ENCODE results near the gene DDX1. TPM values are rescaled to one million over a fixed set of nuclear protein-coding genes. Genes with fewer than 3 reads are reported as not detected.

Gene DDX1
- total and polyA plus RNA-seq, 10 of the 15 experiments (the other 5 are each of a cell fraction or from before 2014, with no cell fraction given), result 53.2 to 134 (median 85.6) TPM

- TF ChIP-seq ZBTB11 (CRISPR knock-in tag; IDR thresholded peaks at IDR 0.05) (no peak), SUZ12 (IDR thresholded peaks at IDR 0.05; ENCODE audit: unreplicated experiment) (no peak), SRF (IDR thresholded peaks at IDR 0.05; ENCODE audit: low read depth in 2 of 2, low read length in 2 of 2) (no peak), ESRRA (IDR thresholded peaks at IDR 0.05; ENCODE audit: low read length) (no peak), JUNB (IDR thresholded peaks at IDR 0.05) (no peak)
These were observed 25.4 kb downstream of the DDX1 start (continued) for GRCh38 chr2:15616850-15617777.

GRCh38 chr2:15617778-15618448 is 26.2 kb downstream of the DDX1 start:
- Histone ChIP-seq H2AFZ (ENCODE audit: control insufficient read depth, low read depth, low read length) (no peak overlapping the region), H3K9ac (ENCODE audit: control insufficient read depth, insufficient read depth, low read length) (no peak overlapping the region), H3K27me3 (replicated peaks in 1 of 2; ENCODE audit: control insufficient read depth in 2 of 2, insufficient read depth in 2 of 2, low read length in 1 of 2) (no peaks in the 10 kb centered on the region), H3K4me1 (ENCODE audit: control insufficient read depth, insufficient read depth, low read length) (no peaks in the 10 kb centered on the region), H3K4me3 (no peak overlapping the region), H3K9me3 (replicated peaks; ENCODE audit: control insufficient read depth, insufficient read depth, low read length) (no peaks in the 10 kb centered on the region), H3K27ac (ENCODE audit: control insufficient read depth, insufficient read depth) (no peak overlapping the region), H3K79me2 (ENCODE audit: control insufficient read depth, insufficient read depth, low read length) (no peaks in the 10 kb centered on the region), H4K20me1 (ENCODE audit: control insufficient read depth, insufficient read depth) (no peaks in the 10 kb centered on the region), H3K36me3 (ENCODE audit: control insufficient read depth in 2 of 2, insufficient read depth in 2 of 2, low read length in 1 of 2) (peaks cover 11 to 12% of the 10 kb centered on the region in 2 experiments; a peak in 3 of 4 replicates), H3K4me2 (ENCODE audit: control insufficient read depth, insufficient read depth) (no peak overlapping the region)
- BruUV-seq (replicated peaks), result no TSS peak
- ChIA-PET RAD21 (ENCODE audit: unreplicated experiment) (no interaction called here), POLR2A (no interaction called here), SMC1A (ENCODE audit: uncharacterized antibody, unreplicated experiment) (no interaction called here), CTCF (no interaction called here)
- DNase-seq (ENCODE audit: low read depth, low spot score), result no peak
- in situ Hi-C loops (cut with MboI) (no loop called here), intact Hi-C loops (cut with micrococcal nuclease; ENCODE audit: unreplicated experiment) (no loop called here)
- no peak for ATAC-seq
- WGBS (ENCODE audit: insufficient coverage, insufficient replicate concordance, low lambda C conversion rate, missing lambda C conversion rate), result 97% methylated on average over 4 of the region's 4 CpGs
- no peak for FAIRE-seq
- TF ChIP-seq ZNF687 (IDR thresholded peaks at IDR 0.05) (no peak), PAX8 (IDR thresholded peaks at IDR 0.05) (no peak), BCL3 (IDR thresholded peaks at IDR 0.05; ENCODE audit: borderline replicate concordance, insufficient read depth, low read depth, low read length, poor library complexity, severe bottlenecking) (no peak)
